Measurements from ENCODE around the gene NOL4L.

NOL4L gene

GRCh38 chr20:32613192-32614053 lies 28.3 kb upstream of the NOL4L start:
- DNase-seq, result no peak

DNA sequence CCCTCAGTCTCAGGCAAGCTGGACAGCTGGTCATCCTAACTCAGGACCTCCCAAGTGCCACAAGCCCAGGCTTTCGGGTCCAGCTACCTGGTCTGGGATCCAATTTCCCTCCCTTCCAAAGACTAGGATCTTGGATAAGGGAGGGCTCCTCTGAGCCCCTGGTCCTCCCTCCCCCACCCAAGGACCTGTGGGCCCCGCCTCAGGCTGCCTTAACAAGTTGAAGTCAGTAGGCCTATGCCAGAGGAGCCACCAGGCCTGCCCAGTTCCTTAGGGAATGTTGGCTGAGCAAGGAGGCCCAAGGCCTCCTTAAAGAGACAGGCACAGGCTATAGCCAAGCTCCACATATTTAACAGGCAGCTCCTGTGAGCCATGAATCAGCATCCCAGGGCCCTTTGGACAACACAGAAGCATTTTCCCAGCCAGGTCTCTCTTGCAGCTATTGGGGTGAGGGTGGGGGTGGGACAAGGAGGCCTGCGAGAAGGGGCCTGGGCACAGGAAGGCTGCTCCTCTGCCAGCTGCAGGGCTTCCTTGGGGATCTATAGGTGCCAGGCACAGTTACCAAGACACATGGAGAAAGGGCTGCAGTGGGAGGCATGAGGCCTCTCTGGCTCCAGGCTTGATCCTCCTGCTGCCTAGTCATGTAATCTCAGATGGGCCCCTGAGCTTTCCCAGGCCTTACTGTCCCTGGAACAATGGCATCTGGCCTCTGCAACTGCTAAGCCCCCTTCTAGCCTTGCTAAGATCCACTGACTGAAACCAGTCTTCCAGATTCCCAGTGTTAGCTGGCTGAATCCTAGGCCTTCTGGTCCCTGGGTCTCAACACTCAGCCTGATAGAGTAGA lies 27.4 kb upstream of the NOL4L start:
- DNase-seq, result no peak

DNA sequence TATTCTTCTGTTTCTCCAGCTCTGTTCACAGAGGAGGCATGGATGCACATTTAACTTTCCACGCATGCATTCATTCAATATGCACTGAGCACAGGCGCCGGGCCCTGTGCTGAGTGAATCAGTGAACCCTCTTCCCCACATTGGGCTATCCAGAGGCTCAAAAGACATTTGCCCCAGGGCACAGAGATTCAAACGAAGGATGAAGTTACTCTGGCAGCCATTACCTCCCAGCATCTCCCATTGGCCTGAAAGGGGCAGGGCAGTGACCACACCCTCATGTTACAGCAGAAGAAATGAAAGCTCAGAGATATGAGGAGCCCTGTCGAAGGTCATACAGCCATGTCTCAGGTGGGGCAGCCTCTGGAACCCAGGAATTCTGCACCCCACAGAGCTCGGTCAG lies 26.7 kb upstream of the NOL4L start:
- DNase-seq, result no peak

DNA sequence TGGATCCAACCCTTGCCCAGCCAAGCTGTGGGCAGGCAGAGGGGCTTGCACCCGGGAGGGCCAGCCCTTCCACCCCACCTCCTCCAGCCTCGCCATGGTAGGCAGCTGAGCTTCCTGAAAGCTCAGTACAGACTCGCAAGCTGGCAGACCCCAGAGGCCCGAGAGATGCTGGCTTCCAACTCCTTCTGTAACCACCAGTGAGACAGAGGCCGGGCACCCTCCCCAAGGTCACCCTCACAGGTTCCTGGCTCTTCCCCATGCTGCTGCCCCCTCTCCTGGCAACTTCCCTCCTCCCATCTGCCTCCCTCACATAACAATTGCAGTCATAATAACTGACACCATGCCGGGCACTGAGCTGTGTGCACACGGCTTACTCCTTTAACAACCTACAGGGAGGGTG lies 26.2 kb upstream of the NOL4L start:
- no peak for DNase-seq

GRCh38 chr20:32610472-32611218 lies 25.5 kb upstream of the NOL4L start:
- no peak for DNase-seq

GRCh38 chr20:32609993-32610392 lies 24.9 kb upstream of the NOL4L start:
- no peak for DNase-seq

- DNase-seq, result no peak
These were observed 24.1 kb upstream of the NOL4L start for GRCh38 chr20:32609111-32609773.

DNA sequence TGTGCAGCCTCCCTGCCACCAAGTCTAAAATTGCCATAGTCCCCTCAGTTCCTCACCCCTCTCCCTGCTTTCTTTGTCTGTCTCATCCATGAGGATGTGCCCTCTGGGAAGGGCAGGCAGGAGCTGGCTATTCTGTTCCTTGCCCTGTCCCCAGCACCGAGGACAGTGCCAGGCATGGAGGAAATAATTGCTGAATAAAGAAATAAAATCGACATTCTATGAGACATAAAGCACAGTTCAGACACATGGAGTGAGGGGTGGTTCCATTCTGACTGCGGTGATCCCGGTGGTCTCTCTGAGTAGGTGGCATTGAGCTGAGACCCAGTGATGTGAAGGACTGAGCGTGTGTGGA lies 23.5 kb upstream of the NOL4L start:
- DNase-seq, result no peak

DNA sequence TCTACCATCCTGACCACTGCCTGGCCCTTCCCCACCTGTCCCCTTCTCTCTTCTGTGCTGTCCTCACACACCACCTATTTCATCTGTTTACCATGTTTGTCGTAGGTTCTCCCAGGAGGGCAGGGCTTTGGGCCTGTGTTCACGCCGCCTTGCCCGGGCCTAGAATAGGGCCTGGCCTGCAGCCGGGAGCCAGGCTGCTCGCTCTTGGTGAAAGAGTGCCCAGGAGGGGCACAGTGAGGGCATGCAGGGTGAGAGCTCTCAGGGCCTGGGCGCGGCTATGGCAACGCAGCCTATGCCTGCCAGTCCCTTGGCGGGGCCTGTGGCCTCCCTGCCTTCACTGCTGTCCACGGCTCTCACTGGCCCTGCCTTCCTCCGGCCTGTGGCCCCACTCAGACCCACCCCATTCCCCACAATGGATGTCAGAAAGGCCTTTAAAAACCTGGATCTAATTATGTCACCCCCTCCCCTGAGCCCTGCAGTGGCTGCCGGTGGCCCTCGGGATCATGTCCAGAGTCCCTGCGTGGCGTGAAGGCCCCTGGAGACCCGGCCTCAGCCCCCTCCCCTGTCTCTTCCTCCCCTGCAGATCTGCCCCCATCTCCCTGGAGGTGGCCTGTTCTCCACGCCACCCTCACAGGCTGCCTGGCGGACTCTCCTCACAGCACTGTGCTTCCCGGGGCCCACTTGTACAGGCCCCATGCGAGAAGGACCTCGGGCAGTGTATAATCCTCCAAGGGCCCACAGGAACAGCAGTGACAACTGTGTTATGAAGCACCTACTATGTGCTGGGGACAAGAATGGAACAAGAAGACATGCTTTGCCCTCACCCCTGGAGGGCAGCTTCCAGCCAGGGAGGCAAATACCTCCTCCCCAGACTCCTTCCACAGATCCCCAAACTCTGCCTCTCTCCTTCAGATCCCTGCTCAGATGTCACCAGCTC lies 22.9 kb upstream of the NOL4L start:
- no peak for DNase-seq

DNA sequence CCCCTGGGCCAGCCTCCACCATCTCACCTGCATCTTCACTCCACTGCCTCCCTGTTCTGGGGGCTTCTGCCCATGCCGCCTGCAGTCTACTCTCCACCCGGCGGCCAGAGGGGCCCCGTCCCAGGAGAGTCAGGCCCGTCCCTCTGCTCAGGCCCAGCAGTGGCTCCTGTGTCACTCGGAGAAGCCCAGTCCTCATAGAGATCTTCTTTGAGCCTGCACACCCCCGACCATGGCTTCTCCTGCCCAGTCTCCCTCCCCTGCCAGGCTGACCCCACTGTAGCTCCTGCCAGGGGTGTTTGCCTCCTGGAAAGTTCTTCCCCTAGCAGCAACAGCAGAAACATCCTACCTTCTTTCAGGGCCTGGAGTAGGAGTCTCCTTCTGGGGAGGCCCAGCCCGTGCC lies 22.2 kb upstream of the NOL4L start:
- DNase-seq, result no peak

DNA sequence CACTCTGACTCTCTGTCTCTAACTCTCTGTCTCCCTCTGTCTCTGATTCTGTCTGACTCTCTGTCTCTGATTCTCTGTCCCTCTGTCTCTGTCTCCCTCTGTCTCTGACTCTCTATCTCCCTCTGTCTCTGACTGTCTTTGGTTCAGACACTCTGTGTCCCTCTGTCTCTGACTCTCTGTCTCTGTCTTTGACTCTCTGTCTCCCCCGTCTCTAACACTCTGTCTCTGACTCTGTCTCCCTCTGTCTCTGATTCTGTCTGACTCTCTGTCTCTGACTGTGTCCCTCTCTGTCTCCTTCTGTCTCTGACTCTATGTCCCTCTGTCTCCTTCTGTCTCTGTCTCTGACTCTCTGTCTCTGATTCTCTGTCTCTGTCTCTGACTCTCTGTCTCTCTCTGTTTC lies 21.7 kb upstream of the NOL4L start:
- DNase-seq, result no peak

DNA sequence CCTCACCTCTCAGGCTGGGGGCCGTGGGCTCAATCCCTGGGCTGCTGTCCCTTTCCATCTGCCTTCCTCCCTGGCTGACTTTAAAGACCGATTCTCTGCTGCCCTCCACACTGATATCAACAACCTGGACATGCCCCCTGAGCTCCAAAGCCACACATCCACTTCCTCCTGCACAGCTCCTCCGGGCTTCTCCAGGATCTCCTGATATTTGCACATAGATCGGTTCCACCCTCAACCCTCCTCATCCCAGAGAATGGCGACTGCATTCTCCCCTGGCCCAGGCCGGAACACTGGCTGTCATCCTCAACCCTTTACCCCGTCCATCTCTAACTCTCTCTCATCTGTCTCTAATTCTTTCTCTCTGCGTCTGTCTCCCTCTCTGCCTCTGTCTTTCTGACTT lies 21.0 kb upstream of the NOL4L start:
- DNase-seq, result no peak

DNA sequence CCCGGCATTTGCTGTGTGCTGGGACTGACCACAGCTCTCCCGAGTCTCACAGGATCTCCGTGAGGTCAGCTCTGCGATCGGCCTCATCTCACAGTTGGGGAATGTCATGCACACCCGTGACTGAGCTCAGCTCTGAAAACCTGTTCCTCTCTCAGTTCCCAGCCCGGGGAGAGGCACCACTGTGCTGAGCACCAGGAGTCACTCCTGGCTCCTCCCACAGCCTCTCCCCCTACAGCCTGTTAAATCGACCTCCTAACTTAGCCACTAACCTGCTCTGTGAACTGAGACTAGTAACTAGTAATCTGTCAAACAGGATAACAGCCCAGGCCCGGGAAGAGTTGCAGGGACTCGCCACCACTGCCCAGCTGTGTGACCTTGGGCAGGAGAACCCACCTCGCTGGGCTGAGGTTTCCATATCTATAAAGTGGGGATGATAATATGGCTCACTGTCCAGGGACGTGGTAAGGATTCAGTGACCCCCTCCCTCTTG lies 20.1 kb upstream of the NOL4L start:
- no peak for DNase-seq

GRCh38 chr20:32603046-32603726 lies 18.1 kb upstream of the NOL4L start:
- no peak for DNase-seq

GRCh38 chr20:32602273-32602672 lies 17.1 kb upstream of the NOL4L start:
- no peak for DNase-seq

- DNase-seq, result no peak
These were observed 15.6 kb upstream of the NOL4L start for GRCh38 chr20:32600681-32601237.

DNA sequence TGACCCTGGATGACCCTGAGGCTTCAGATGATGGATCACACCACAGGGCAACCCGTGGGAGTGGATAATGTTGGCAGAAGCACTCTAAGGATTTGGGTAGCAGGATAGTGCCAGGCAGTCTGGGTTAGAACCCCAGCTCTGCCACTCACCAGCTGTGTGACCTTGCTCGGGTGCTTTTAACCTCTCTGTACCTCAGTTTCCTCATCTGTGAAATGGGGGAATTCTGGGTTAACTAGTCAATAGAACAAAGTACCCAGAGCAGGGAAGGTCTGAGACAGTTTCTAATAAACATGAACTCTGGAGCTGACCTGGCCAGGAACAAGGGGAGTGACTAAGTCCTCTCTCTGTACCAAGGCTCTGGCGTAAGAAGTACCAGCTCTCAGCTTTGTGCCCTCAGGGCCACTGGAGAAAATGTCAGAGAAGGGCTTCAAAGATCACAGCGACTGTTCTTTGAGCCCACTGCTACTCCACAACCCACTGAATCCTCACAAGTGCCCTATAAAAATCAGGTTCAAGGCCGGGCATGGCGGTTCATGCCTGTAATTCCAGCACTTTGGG lies 14.7 kb upstream of the NOL4L start:
- DNase-seq, result no peak

GRCh38 chr20:32598606-32599005 lies 13.5 kb upstream of the NOL4L start:
- no peak for DNase-seq

GRCh38 chr20:32597714-32598113 lies 12.6 kb upstream of the NOL4L start:
- no peak for DNase-seq

GRCh38 chr20:32596681-32597252 lies 11.6 kb upstream of the NOL4L start:
- DNase-seq, result no peak

All from stimulated activated CD8-positive, alpha-beta memory T cell treated with anti-CD3 and anti-CD28 coated beads, Interleukin-4, amount 100 ng/mL, for 48 hours (primary cell).